NCI-H510A (cell line): Measurements from ENCODE around the gene C16orf89.
"Not testable (repeated sequence)": the region's sequence is repeated elsewhere in the genome, so short reads cannot be mapped to it uniquely, and the experiment has no call there.

Source experiments
- DNase-seq: peaks from one replicate; lab custom pipeline; 2025; lab: John Stamatoyannopoulos, UW

Gene C16orf89

GRCh38 chr16:5084099-5084731, 18.5 kb upstream of the C16orf89 start:
- DNase-seq, result not testable (repeated sequence)

DNA sequence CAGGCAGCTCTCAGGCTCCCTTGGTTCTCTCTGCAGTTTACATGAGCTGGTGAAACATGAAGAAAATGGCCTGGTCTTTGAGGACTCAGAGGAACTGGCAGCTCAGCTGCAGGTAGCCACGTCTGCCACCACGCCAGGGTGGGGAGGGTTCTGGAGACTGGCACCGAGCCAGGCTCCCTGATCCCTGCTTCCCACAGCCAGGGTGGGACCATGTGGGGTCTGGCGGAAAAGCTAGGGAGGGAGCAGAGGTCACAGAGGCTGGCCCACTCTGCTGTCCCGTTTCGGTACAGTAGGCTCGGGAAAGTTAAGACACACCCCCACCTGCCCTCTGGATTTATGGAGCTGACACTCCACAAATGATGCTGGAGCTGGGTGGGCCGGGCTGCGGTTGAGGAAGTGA, 17.9 kb upstream of the C16orf89 start:
- not testable (repeated sequence) for DNase-seq

- not testable (repeated sequence) for DNase-seq
Measured at GRCh38 chr16:5080996-5081395, 15.2 kb upstream of the C16orf89 start.

DNA sequence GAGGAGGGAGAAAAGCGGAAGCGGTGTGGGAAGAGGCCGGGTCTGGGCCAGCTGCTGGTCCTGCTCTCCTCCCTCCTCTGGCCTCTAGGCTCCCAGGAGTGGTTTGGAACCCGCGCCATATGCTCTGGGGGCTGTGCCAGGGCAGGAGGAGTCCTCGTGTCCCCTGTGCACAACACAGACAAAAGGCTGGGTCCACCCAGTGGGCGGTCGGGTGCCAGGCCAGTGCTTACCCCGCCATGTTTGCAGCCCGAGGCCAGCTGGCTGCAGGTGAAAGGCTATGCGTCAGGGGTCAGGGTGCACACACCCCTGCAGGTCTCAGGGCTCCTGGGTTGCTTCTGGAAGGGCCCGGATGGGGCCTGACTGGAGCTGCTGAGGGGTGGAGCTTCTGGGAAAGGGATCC, 14.7 kb upstream of the C16orf89 start:
- DNase-seq, result not testable (repeated sequence)

- no peak for DNase-seq
Measured at GRCh38 chr16:5078626-5079025, 12.9 kb upstream of the C16orf89 start.

GRCh38 chr16:5077304-5077703, 11.5 kb upstream of the C16orf89 start:
- no peak for DNase-seq

GRCh38 chr16:5075637-5076036, 9.9 kb upstream of the C16orf89 start:
- no peak for DNase-seq

GRCh38 chr16:5073771-5074170, 8.0 kb upstream of the C16orf89 start:
- not testable (repeated sequence) for DNase-seq

- no peak for DNase-seq
Measured at GRCh38 chr16:5073279-5073629, 7.5 kb upstream of the C16orf89 start.

GRCh38 chr16:5072334-5073278, 6.8 kb upstream of the C16orf89 start:
- DNase-seq, result no peak

DNA sequence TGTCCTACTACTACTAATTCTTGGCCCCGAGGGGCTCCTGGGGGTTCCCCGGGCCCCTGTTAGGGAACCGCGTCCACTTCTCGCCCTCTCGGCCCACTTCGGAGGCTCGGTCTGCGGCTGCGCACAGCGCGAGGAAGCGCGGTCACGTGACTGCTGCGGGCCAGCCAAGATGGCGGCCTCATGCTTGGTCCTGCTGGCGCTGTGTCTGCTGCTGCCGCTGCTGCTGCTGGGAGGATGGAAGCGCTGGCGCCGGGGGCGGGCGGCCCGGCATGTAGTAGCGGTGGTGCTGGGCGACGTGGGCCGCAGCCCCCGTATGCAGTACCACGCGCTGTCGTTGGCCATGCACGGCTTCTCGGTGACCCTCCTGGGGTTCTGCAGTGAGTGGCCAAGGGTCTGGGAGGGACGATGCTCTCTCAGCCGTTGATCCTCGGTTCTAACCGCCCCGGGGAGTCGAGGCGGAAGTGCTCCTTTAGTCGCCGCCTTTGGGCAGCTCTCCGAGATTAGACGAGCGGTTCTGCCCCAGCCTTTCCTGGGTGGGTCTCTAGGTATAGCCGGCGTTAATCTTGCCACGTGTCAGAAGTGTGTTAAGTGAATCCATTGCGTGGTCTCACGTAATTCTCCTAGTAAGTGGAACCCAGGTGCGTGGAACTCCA, 6.1 kb upstream of the C16orf89 start, which contains the start of gene ALG1:
TSS of gene ALG1 (plus strand) at position 163 of the 653 bp plus-strand sequence. CDS start at position 170, 7 bp downstream.
- peak; percentile 77 for DNase-seq

DNA sequence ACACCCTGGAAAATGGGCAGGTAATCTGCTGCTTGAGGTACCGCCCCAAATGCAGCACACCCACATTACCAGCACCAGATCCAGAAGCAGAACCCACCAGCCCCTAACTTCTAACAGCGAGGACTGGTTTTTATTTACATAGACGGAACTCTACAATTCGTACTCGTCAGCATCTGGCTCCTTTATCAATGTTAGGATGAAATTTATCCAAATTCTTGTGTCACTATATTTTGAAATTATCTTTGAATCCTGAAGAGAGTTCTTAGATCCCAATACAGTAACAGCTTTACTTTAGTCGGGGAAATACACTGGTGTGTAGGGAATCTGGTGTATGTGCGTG, 5.6 kb upstream of the C16orf89 start:
- no peak for DNase-seq

- DNase-seq, result no peak
Measured at GRCh38 chr16:5070431-5071186, 4.9 kb upstream of the C16orf89 start.

DNA sequence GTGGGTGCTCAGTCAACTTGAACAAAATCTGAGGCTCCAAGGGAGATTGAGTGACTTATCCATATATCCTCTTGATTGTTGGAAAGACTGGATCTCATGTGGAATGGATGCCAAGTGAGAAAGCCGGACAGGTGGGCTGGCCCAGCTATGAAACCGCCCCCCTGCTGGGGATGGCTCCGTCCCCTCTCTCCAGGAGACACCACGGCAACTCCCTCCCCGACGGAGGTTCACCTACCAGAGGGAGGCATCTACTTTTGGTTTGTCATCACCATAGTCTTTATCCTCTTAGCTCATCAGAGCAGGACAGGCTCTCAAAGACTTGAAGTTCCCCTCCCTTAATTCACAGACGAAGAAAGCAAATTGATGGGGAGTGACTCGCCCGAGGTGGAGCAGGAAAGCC, 4.1 kb upstream of the C16orf89 start:
- DNase-seq, result no peak

DNA sequence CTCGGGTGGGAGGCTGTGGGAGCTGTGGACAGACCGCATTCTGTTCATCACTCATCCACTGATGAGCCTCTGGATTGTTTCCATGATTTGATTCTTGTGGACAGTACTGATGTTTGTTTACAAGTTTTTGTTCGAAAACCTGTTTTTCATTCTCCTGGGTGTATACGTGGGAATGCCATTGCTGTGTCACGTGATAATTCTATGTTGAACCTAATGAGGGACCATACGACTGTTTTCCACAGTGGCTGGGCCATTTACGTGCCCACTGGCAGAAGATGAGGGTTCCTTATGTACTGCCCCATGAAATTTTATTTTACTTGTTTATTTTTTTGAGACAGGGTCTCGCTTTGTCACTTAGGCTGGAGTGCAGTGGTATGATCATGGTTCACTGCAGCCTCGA, 3.3 kb upstream of the C16orf89 start:
- DNase-seq, result no peak

DNA sequence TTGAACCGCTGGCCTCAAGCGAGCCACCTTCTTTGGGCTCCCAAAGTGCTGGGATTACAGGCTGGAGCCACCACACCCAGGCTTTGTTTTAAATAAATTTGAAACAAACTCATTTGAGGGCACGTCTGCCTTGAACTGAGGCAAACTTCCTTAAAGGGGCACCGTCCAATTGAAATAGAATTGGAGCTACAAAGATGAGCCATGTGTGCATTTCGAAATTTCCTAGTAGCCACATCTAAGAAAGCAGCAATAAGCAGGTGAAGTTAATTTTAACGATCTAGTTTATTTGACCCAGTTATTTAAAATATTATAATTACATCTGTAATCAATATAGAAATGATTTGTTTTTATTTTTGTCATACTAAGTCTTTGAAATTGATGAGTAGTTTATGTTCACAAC, 755 bp upstream of the C16orf89 start:
- no peak for DNase-seq

GRCh38 chr16:5065326-5065725, 430 bp downstream of the C16orf89 start:
- no peak for DNase-seq

GRCh38 chr16:5064915-5065314, 841 bp downstream of the C16orf89 start:
- peak; percentile 34 for DNase-seq

DNA sequence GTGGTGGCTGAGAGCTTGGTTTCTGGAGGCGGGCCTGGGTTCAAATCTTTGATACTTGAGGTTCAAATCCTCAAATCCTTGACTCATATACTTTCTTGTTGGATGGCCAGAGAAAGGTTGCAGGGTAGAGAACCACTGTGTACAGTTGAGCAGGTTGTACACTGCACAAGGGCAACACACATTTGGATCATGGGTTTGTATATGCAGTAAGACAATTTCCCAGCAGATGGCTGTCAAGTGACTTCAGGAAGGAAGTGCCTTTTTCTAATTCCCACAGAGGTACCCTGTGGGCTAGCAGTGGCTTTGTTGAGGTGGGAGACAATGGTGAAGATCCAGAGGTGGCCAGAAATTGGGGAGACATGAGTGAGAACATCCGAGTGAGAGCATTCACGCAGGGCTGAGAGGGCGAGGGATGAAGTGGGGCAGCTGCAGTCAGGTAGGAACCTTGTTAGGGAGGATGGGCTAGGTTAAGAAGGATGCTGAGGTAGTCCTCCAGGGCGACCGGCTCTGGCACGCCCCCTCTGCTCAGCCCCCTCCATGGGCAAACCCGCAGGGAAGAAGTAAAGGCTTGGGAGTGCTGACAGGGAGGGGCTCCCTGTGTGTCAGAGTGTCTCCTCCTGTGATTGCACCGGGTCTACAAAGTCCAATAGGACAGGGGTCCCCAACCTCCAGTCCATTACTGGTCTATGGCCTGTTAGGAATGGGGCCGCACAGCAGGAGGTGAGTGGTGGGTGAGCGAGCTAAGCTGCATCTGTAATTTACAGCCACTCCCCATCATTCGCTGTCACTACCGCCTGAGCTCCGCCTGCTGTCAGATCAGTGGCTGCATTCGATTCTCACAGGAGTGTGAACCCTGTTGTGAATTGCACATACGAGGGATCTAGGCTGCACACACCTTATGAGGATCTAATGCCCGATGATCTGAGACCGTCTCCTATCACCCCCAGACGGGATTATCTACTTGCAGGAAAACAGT, 2.7 kb downstream of the C16orf89 start:
- DNase-seq, result no peak

DNA sequence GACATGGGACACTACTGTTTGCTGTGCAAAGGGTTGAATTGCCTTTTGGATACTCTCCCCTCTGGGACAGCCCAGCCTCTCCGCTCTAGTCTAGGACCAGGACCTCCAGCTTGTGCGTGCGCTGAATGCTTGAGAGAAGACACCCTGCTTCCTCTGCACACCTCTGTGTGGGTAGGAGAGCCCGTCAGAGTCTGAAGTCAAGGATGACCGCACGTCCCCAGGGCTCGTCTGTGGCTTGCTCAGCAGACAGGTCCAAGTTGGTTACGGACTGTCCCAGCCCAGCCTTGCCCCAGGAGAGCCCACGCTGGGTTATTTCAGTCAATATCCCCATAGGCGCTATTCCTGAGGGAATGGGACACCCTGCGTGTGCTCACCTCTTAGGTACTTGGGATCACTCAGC, 3.7 kb downstream of the C16orf89 start:
- no peak for DNase-seq

GRCh38 chr16:5060073-5060641, 5.6 kb downstream of the C16orf89 start:
- DNase-seq, result no peak
